ENCODE measurements around the gene NLRP9.

GRCh38 chr19:55667958-55668357 is 70.2 kb downstream of the NLRP9 start:
- TF ChIP-seq POLR2AphosphoS5 (IDR thresholded peaks at IDR 0.05) (no peak), CTCF (IDR thresholded peaks at IDR 0.05) (no peak), POLR2A (IDR thresholded peaks at IDR 0.05) (no peak)

Measured in suprapubic skin (tissue), 4 donors.